Measurements from ENCODE around the gene PRR7.
A peak's percentile ranks its signal among the peaks of the same experiment; 100 is the strongest.

DNA sequence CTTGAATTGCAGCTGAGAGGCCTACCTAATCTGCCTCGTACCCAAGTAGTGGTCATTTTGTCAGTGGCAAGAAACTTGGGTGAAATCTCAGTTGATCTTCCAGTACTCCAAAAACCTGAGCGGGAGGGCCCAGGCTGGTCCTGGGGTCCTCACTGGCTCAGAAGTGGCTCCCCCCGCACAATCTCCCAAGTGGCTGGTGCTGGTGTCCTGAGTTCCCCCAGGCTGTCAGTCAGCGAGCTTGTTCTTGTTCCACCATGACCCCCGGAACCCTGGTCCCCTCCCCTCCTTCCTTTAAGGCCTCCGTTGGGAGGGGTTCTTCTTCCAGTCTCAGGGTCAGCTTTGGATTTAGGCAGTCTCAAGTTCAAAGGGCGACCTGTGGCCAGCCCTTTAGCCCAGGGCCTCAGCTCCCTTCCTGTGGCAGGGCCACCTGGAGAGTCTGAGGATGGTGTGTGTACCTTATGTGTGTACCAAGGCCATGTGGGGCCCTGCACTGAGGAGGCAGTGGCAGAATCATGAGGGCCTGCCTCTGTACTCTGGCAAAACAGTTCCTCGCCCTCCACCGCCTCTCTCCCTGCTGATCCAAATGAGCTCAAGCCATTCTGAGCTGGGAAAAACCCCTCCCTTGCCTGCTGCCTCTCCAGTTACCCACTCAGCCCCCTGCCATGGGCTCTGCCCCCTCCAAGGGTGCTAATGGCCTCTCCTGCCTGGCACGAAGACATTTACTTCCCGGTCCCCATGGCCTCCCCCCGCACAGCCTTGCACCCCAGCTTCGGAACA lies 31.3 kb downstream of the PRR7 start:
- TF ChIP-seq POLR2AphosphoS5 (IDR thresholded peaks at IDR 0.05): peak; percentile 37
- TF ChIP-seq, protein P1, sequence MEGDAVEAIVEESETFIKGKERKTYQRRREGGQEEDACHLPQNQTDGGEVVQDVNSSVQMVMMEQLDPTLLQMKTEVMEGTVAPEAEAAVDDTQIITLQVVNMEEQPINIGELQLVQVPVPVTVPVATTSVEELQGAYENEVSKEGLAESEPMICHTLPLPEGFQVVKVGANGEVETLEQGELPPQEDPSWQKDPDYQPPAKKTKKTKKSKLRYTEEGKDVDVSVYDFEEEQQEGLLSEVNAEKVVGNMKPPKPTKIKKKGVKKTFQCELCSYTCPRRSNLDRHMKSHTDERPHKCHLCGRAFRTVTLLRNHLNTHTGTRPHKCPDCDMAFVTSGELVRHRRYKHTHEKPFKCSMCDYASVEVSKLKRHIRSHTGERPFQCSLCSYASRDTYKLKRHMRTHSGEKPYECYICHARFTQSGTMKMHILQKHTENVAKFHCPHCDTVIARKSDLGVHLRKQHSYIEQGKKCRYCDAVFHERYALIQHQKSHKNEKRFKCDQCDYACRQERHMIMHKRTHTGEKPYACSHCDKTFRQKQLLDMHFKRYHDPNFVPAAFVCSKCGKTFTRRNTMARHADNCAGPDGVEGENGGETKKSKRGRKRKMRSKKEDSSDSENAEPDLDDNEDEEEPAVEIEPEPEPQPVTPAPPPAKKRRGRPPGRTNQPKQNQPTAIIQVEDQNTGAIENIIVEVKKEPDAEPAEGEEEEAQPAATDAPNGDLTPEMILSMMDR (IDR thresholded peaks at IDR 0.05): no peak
